ENCODE results near the gene C20orf204. TPM values are rescaled to one million over a fixed set of nuclear protein-coding genes. Genes with fewer than 3 reads are reported as not detected.

The C20orf204 gene
- total RNA-seq, 1 donor from 2014 or later = 3.0 TPM

- no peak for DNase-seq (ENCODE audit: extremely low spot score, unreplicated experiment)
- Mint-ChIP-seq H3K27me3 (peaks cover 32% of the 10 kb centered on the region), H3K9me3 (no peaks in the 10 kb centered on the region), H3K4me1 (ENCODE audit: unreplicated experiment) (peaks cover 22% of the 10 kb centered on the region), H3K27ac (no peak within 1 kb of the TSS), H3K4me3 (peak within 1 kb of the TSS; percentile 83), H3K36me3 (no peaks in the 10 kb centered on the region)
- TF ChIP-seq CTCF (conservative IDR thresholded peaks at IDR 0.05) = no peak
Observed at GRCh38 chr20:64080013-64080812, 44.2 kb downstream of the C20orf204 start, which contains the start of gene OPRL1. OPRL1 (plus strand) TSS chr20:64080082; CDS start chr20:64092721, 12,639 bp downstream.

- Mint-ChIP-seq H3K27ac (no peak overlapping the region), H3K36me3 (no peaks in the 10 kb centered on the region), H3K9me3 (no peaks in the 10 kb centered on the region), H3K4me1 (ENCODE audit: unreplicated experiment) (peaks cover 22% of the 10 kb centered on the region), H3K4me3 (peak overlapping the region; percentile 83), H3K27me3 (peaks cover 40% of the 10 kb centered on the region)
- no peak for DNase-seq (ENCODE audit: extremely low spot score, unreplicated experiment)
- TF ChIP-seq CTCF (conservative IDR thresholded peaks at IDR 0.05) = no peak
Observed at GRCh38 chr20:64080813-64081623, 45.0 kb downstream of the C20orf204 start.

- Mint-ChIP-seq H3K4me3 (peak overlapping the region; percentile 58), H3K4me1 (ENCODE audit: unreplicated experiment) (peaks cover 22% of the 10 kb centered on the region), H3K9me3 (no peaks in the 10 kb centered on the region), H3K27me3 (peaks cover 45% of the 10 kb centered on the region), H3K36me3 (no peaks in the 10 kb centered on the region), H3K27ac (no peak overlapping the region)
- no peak for DNase-seq (ENCODE audit: extremely low spot score, unreplicated experiment)
- TF ChIP-seq CTCF (conservative IDR thresholded peaks at IDR 0.05) = no peak
Observed at GRCh38 chr20:64081624-64081964, 45.6 kb downstream of the C20orf204 start.

GRCh38 chr20:64082126-64082731, 46.2 kb downstream of the C20orf204 start:
- Mint-ChIP-seq H3K4me1 (ENCODE audit: unreplicated experiment) (peaks cover 22% of the 10 kb centered on the region), H3K4me3 (peak overlapping the region; percentile 67)

More at GRCh38 chr20:64082126-64082731, 46.2 kb downstream of the C20orf204 start:
- TF ChIP-seq CTCF (conservative IDR thresholded peaks at IDR 0.05) = no peak
- Mint-ChIP-seq H3K27me3 (peaks cover 48% of the 10 kb centered on the region), H3K9me3 (no peaks in the 10 kb centered on the region), H3K36me3 (no peaks in the 10 kb centered on the region), H3K27ac (no peak overlapping the region)
- no peak for DNase-seq (ENCODE audit: extremely low spot score, unreplicated experiment)
